HepG2 (cell line): ENCODE data around the gene LZTS2. TPM values are rescaled to one million over a fixed set of nuclear protein-coding genes. Genes with fewer than 3 reads are reported as not detected.

Source experiments
- ASH2L ChIP-seq: fragments of 300-600, 200-600 bp; sonication (generic); IDR thresholded peaks from 2 replicates; pipeline ENCODE4 v1.7.0; 2017; ENCODE audit warnings: low read depth, mild to moderate bottlenecking, moderate library complexity, mixed read lengths, low read length; ENCODE audit not compliant: insufficient read length
- IKZF4 ChIP-seq: sonication (generic); formaldehyde crosslinking; IDR thresholded peaks from 2 replicates; pipeline ENCODE4 v1.5.1; 2020; ENCODE audit warnings: borderline replicate concordance, mild to moderate bottlenecking, low read depth, missing genetic modification reagents; ENCODE audit errors: not compliant biosample characterization
- KDM4B ChIP-seq: sonication (generic); formaldehyde crosslinking; IDR thresholded peaks from 2 replicates; pipeline ENCODE4 v1.4.0; 2020; ENCODE audit warnings: missing genetic modification reagents
- KLF12 ChIP-seq: sonication (generic); formaldehyde crosslinking; IDR thresholded peaks from 2 replicates; pipeline ENCODE4 v1.4.0; 2020; ENCODE audit warnings: missing genetic modification reagents, borderline replicate concordance
- MED8 ChIP-seq: sonication (generic); formaldehyde crosslinking; IDR thresholded peaks from 2 replicates; pipeline ENCODE4 v1.8.1; 2023; ENCODE audit warnings: mild to moderate bottlenecking, missing genetic modification reagents; ENCODE audit not compliant: insufficient replicate concordance
- MXD4 ChIP-seq: IDR thresholded peaks from 2 replicates; pipeline ENCODE4 v1.6.1; 2016; ENCODE audit warnings: mild to moderate bottlenecking, missing biosample characterization, missing genetic modification reagents
- MXI1 ChIP-seq: IDR thresholded peaks from 3 replicates; pipeline ENCODE4 v1.6.1; 2012; ENCODE audit warnings: low read depth, low read length, inconsistent platforms, borderline replicate concordance
- NFE2L2 ChIP-seq: fragments of 150-350 bp; IDR thresholded peaks from 2 replicates; pipeline ENCODE4 v1.6.1; 2014; ENCODE audit warnings: low read length
- POLR2A ChIP-seq, 2 experiments: IDR thresholded peaks; 2 replicates each; pipeline ENCODE4 v1.6.1; 2011; ENCODE audit warnings: low read depth in 2 of 2, low read length in 2 of 2, mild to moderate bottlenecking in 1 of 2, moderate library complexity in 1 of 2; ENCODE audit not compliant: insufficient read depth in 1 of 2
- SP4 ChIP-seq: sonication (generic); formaldehyde crosslinking; IDR thresholded peaks from 2 replicates; pipeline ENCODE4 v1.8.1; 2023; ENCODE audit warnings: mild to moderate bottlenecking, missing genetic modification reagents
- TBL1XR1 ChIP-seq: fragments of 150-350 bp; IDR thresholded peaks from 2 replicates; pipeline ENCODE4 v1.6.1; 2014; ENCODE audit warnings: borderline replicate concordance, low read length; ENCODE audit not compliant: partially characterized antibody
- ZBTB7A ChIP-seq: sonication (generic); formaldehyde crosslinking; IDR thresholded peaks from 2 replicates; pipeline ENCODE4 v1.8.0; 2022; ENCODE audit warnings: mild to moderate bottlenecking, missing genetic modification reagents
- ZNF230 ChIP-seq: sonication (generic); formaldehyde crosslinking; IDR thresholded peaks from 2 replicates; pipeline ENCODE4 v1.4.0; 2020; ENCODE audit warnings: mild to moderate bottlenecking, missing genetic modification reagents
- ZNF382 ChIP-seq: sonication (generic); formaldehyde crosslinking; IDR thresholded peaks from 2 replicates; pipeline ENCODE4 v1.5.0; 2020; ENCODE audit warnings: missing genetic modification reagents, mild to moderate bottlenecking, borderline replicate concordance
- polyA plus RNA-seq, 8 experiments: library from polyadenylated mRNA; depleted of rRNA in 3 of 8; stranded (reverse) in 7 of 8; unstranded in 1 of 8; fragments of >200 nt; fragmentation: Illumina TruSeq in 4 of 8; extraction: Trizol in 4 of 8; gene quantifications; 2 replicates each; pipeline versions ENCODE4 v1.2.1 to v1.2.3, GENCODE V29; 2011 to 2016; ENCODE audit warnings: low read depth in 4 of 8, missing spikeins in 1 of 8, mixed read lengths in 1 of 8; ENCODE audit not compliant: insufficient read depth in 1 of 8
- total RNA-seq, 5 experiments: library from RNA; depleted of rRNA; stranded (reverse); fragments of >200 nt; fragmentation: Illumina TruSeq; extraction: Trizol; gene quantifications; 2 replicates each; pipeline ENCODE4 v1.2.3, GENCODE V29; 2016; ENCODE audit warnings: low read depth in 1 of 5
- TF ChIP-seq, protein P1 (sequence below): sonication (generic); formaldehyde crosslinking; IDR thresholded peaks from 2 replicates; pipeline ENCODE4 v1.4.0; 2020; ENCODE audit warnings: missing genetic modification reagents
- TF ChIP-seq, protein P2 (sequence below): sonication (generic); formaldehyde crosslinking; IDR thresholded peaks from 2 replicates; pipeline ENCODE4 v1.4.0; 2020; ENCODE audit warnings: missing genetic modification reagents, borderline replicate concordance
- TF ChIP-seq, protein P3 (sequence below): sonication (generic); formaldehyde crosslinking; IDR thresholded peaks from 2 replicates; pipeline ENCODE4 v1.8.1; 2022; ENCODE audit warnings: low read depth, mild to moderate bottlenecking, missing genetic modification reagents
- TF ChIP-seq, protein P4 (sequence below): sonication (generic); formaldehyde crosslinking; IDR thresholded peaks from 2 replicates; pipeline ENCODE4 v1.8.1; 2022; ENCODE audit warnings: mild to moderate bottlenecking, missing genetic modification reagents

LZTS2 gene
- total and polyA plus RNA-seq, 2 of the 13 experiments (the other 11 are each of a cell fraction or from before 2014, with no cell fraction given): 43.6 to 65.6 TPM

DNA sequence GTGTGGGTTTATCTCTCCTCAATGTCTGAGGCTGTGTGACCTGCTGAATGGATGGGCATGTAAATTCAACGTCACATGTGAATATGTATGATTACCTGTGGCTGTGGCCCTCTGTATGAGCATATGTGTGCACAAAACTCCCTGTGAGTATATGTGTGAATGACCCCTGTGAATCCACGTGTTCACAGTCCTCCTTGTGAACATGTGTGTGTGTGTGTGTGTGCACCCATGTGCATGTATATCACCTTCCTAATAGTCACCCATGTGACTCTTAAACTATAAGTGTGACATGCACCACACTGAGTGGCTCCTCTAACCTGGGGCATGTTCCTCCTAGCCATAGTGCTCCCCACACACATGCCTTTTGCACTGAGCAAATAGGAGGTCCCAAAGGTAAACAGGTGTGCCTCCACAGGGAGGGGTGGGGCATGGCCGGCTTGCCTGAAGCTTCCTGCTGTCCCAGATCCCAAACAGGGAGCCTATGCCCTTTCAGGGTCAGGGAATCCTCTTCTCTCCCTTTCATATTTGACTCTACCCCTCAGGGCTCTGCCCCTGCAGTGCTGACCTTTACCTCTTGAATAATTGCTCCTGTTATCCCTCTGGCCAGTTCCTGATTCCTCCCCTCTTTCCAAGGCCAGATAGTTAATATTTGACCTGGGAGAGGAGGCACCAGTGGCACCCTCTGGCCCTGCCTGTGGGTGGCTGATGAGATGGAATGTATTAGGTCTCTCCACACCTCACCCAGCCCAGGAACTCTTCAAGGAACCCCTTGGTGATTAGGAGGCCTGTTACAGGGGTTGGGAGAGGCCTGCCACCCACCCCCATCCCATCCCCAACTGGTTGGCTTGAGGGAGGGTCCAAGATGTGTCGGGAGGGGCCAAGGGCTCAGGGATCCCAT is 28.4 kb upstream of the LZTS2 start (continued):
- TF ChIP-seq, protein P1, sequence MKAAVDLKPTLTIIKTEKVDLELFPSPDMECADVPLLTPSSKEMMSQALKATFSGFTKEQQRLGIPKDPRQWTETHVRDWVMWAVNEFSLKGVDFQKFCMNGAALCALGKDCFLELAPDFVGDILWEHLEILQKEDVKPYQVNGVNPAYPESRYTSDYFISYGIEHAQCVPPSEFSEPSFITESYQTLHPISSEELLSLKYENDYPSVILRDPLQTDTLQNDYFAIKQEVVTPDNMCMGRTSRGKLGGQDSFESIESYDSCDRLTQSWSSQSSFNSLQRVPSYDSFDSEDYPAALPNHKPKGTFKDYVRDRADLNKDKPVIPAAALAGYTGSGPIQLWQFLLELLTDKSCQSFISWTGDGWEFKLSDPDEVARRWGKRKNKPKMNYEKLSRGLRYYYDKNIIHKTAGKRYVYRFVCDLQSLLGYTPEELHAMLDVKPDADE (CRISPR knock-in tag): no peak
- TF ChIP-seq MED8 (CRISPR knock-in tag) (peak; percentile 73), ZNF382 (CRISPR knock-in tag) (no peak), ZBTB7A (peak; percentile 66; the same call in 1 of the 2 replicates), NFE2L2 (no peak), POLR2A (IDR thresholded peaks at IDR 0.05; ENCODE audit: insufficient read depth in 1 of 2, low read depth in 2 of 2, low read length in 2 of 2) (peak in 1 of 2 experiments; percentile 49; a peak in 3 of 4 replicates), TBL1XR1 (no peak), MXD4 (CRISPR knock-in tag) (peak; percentile 87), IKZF4 (CRISPR knock-in tag) (no peak), ASH2L (peak; percentile 68), KLF12 (CRISPR knock-in tag) (peak; percentile 91; the same call in 1 of the 2 replicates), SP4 (peak; percentile 79), KDM4B (peak; percentile 79; the same call in 1 of the 2 replicates), MXI1 (peak; percentile 74; the same call in 1 of the 3 replicates), ZNF230 (CRISPR knock-in tag) (peak; percentile 32; the same call in 1 of the 2 replicates)
- TF ChIP-seq, protein P2, sequence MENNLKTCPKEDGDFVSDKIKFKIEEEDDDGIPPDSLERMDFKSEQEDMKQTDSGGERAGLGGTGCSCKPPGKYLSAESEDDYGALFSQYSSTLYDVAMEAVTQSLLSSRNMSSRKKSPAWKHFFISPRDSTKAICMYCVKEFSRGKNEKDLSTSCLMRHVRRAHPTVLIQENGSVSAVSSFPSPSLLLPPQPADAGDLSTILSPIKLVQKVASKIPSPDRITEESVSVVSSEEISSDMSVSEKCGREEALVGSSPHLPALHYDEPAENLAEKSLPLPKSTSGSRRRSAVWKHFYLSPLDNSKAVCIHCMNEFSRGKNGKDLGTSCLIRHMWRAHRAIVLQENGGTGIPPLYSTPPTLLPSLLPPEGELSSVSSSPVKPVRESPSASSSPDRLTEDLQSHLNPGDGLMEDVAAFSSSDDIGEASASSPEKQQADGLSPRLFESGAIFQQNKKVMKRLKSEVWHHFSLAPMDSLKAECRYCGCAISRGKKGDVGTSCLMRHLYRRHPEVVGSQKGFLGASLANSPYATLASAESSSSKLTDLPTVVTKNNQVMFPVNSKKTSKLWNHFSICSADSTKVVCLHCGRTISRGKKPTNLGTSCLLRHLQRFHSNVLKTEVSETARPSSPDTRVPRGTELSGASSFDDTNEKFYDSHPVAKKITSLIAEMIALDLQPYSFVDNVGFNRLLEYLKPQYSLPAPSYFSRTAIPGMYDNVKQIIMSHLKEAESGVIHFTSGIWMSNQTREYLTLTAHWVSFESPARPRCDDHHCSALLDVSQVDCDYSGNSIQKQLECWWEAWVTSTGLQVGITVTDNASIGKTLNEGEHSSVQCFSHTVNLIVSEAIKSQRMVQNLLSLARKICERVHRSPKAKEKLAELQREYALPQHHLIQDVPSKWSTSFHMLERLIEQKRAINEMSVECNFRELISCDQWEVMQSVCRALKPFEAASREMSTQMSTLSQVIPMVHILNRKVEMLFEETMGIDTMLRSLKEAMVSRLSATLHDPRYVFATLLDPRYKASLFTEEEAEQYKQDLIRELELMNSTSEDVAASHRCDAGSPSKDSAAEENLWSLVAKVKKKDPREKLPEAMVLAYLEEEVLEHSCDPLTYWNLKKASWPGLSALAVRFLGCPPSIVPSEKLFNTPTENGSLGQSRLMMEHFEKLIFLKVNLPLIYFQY (CRISPR knock-in tag): no peak
- TF ChIP-seq, protein P3, sequence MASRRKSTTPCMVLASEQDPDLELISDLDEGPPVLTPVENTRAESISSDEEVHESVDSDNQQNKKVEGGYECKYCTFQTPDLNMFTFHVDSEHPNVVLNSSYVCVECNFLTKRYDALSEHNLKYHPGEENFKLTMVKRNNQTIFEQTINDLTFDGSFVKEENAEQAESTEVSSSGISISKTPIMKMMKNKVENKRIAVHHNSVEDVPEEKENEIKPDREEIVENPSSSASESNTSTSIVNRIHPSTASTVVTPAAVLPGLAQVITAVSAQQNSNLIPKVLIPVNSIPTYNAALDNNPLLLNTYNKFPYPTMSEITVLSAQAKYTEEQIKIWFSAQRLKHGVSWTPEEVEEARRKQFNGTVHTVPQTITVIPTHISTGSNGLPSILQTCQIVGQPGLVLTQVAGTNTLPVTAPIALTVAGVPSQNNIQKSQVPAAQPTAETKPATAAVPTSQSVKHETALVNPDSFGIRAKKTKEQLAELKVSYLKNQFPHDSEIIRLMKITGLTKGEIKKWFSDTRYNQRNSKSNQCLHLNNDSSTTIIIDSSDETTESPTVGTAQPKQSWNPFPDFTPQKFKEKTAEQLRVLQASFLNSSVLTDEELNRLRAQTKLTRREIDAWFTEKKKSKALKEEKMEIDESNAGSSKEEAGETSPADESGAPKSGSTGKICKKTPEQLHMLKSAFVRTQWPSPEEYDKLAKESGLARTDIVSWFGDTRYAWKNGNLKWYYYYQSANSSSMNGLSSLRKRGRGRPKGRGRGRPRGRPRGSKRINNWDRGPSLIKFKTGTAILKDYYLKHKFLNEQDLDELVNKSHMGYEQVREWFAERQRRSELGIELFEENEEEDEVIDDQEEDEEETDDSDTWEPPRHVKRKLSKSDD: no peak
- TF ChIP-seq, protein P4, sequence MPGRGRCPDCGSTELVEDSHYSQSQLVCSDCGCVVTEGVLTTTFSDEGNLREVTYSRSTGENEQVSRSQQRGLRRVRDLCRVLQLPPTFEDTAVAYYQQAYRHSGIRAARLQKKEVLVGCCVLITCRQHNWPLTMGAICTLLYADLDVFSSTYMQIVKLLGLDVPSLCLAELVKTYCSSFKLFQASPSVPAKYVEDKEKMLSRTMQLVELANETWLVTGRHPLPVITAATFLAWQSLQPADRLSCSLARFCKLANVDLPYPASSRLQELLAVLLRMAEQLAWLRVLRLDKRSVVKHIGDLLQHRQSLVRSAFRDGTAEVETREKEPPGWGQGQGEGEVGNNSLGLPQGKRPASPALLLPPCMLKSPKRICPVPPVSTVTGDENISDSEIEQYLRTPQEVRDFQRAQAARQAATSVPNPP (CRISPR knock-in tag): no peak
